NCI-H82 treated with DMSO at 0.1 percent for 48 hours (cell line): ENCODE data around the gene USP25.

Source experiments
- DNase-seq: peaks from one replicate; lab custom pipeline; 2025; ENCODE audit not compliant: unreplicated experiment; lab: John Stamatoyannopoulos, UW

The USP25 gene

GRCh38 chr21:15848634-15849560, 119.1 kb downstream of the USP25 start:
- DNase-seq, result no peak

GRCh38 chr21:15849927-15850326, 120.1 kb downstream of the USP25 start:
- no peak for DNase-seq

- no peak for DNase-seq
These were observed 120.9 kb downstream of the USP25 start for GRCh38 chr21:15850645-15851044.

- DNase-seq, result no peak
These were observed 122.4 kb downstream of the USP25 start for GRCh38 chr21:15852146-15852545.

GRCh38 chr21:15853126-15853525, 123.3 kb downstream of the USP25 start:
- no peak for DNase-seq

- DNase-seq, result no peak
These were observed 127.0 kb downstream of the USP25 start for GRCh38 chr21:15856813-15857212.

GRCh38 chr21:15857740-15858139, 128.0 kb downstream of the USP25 start:
- no peak for DNase-seq

- DNase-seq, result no peak
These were observed 130.8 kb downstream of the USP25 start for GRCh38 chr21:15860541-15860940.

- DNase-seq, result no peak
These were observed 139.2 kb downstream of the USP25 start for GRCh38 chr21:15868940-15869339.

- DNase-seq, result no peak
These were observed 141.0 kb downstream of the USP25 start for GRCh38 chr21:15870819-15871218.

- DNase-seq, result no peak
These were observed 142.5 kb downstream of the USP25 start for GRCh38 chr21:15872236-15872635.

- DNase-seq, result no peak
These were observed 144.8 kb downstream of the USP25 start for GRCh38 chr21:15874615-15875014.

- DNase-seq, result no peak
These were observed 145.5 kb downstream of the USP25 start for GRCh38 chr21:15875286-15875685.

GRCh38 chr21:15893902-15894301, 164.1 kb downstream of the USP25 start:
- no peak for DNase-seq

- peak; percentile 38 for DNase-seq
These were observed 164.8 kb downstream of the USP25 start for GRCh38 chr21:15894596-15894995.

GRCh38 chr21:15895142-15896106, 165.6 kb downstream of the USP25 start:
- DNase-seq, result no peak

- no peak for DNase-seq
These were observed 166.7 kb downstream of the USP25 start for GRCh38 chr21:15896501-15896900.

GRCh38 chr21:15904389-15904788, 174.6 kb downstream of the USP25 start:
- no peak for DNase-seq

- DNase-seq, result no peak
These were observed 178.4 kb downstream of the USP25 start for GRCh38 chr21:15908187-15908586.

GRCh38 chr21:15928196-15928595, 198.4 kb downstream of the USP25 start:
- no peak for DNase-seq

- no peak for DNase-seq
These were observed 199.1 kb downstream of the USP25 start for GRCh38 chr21:15928686-15929425.
